HG02623 (cell line): Measurements from ENCODE around the gene C1orf21.

ENCODE experiments used
- ATAC-seq: cut with Tn5 transposase; IDR thresholded peaks from one replicate; pipeline ENCODE4 v1.9.1; 2021; ENCODE audit warnings: moderate library complexity; ENCODE audit not compliant: unreplicated experiment

Gene C1orf21

DNA sequence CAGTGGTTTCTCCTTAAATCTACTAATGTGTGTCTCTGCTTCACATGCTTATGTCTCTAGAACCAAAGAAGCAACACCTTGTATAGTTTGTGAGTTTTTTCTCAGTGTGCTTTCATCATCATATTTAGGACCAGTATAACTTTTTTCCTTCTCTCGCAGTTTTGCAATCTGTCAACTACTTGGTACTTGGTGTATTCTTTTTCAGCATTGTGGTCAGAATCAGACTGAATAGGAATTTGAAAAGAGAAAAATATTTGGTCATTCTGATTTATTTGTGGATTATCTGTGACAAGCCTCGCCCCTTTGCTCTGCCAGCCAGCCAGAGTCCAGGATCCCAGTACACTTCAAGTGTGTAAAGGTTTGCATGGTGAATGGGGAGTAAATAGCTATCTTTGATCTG lies 122.3 kb downstream of the C1orf21 start:
- no peak for ATAC-seq

- ATAC-seq, result no peak
Measured at GRCh38 chr1:184510110-184510509, 123.3 kb downstream of the C1orf21 start.

GRCh38 chr1:184512724-184513123 lies 125.9 kb downstream of the C1orf21 start:
- ATAC-seq, result no peak

DNA sequence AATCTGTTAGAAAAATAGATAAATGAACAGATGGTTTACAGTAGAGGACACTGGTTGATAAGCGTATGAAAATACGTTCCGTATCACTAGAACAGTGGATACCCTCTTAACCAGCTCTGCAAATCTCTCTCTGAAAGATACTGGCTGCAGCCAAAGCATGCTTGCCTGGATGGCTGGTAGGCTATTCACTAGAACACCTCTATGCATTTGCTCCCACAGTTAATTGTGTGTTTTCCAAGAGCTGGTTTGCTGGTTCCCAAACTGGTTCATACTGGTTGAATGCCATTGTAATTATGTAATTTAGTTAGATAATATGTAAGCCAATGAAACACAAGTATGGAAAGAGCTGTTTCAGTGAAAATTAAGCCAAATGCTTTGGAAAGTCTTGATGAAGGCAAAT lies 126.6 kb downstream of the C1orf21 start:
- ATAC-seq, result no peak

DNA sequence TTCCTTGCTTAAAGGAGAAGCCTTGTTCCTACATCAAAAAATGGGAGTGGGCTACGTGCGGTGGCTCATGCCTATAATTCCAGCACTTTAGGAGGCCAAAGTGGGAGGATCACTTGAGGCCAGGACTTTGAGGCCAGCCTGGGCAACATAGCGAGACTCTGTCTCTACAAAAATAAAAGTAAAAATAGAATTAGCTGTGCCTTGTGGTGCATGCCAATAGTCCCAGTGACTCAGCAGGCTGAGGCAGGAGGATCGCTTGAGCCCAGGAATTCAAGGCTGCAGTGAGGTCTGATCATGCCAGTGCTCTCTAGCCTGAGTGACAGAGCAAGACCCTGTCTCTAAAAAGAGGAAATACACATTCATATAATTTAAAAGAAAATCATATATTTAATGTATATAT lies 127.1 kb downstream of the C1orf21 start:
- ATAC-seq, result no peak

- ATAC-seq, result no peak
Measured at GRCh38 chr1:184514447-184514846, 127.6 kb downstream of the C1orf21 start.

- ATAC-seq, result no peak
Measured at GRCh38 chr1:184517130-184517529, 130.3 kb downstream of the C1orf21 start.

GRCh38 chr1:184518736-184519357 lies 132.0 kb downstream of the C1orf21 start:
- ATAC-seq, result no peak

- no peak for ATAC-seq
Measured at GRCh38 chr1:184520336-184520735, 133.5 kb downstream of the C1orf21 start.

GRCh38 chr1:184524248-184524647 lies 137.4 kb downstream of the C1orf21 start:
- no peak for ATAC-seq

DNA sequence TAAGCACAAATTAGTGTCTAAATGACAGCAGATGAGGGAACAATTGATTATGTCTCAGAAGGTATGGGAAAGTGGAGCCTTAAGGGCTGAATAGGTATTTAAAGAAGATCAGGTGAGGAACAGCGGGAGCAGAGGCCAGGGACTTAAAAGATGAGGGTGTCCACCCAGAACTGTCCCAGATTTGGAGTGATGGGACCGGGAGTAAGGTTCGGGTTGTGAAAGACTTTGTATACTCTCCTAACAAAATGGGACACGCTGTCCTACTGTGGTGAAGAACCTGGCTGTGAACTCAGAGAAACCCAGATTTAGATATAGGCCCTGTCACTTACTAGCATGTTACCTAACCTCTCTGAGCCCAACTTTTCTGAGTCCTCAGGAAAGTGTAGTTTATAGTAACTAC lies 140.6 kb downstream of the C1orf21 start:
- ATAC-seq, result no peak

DNA sequence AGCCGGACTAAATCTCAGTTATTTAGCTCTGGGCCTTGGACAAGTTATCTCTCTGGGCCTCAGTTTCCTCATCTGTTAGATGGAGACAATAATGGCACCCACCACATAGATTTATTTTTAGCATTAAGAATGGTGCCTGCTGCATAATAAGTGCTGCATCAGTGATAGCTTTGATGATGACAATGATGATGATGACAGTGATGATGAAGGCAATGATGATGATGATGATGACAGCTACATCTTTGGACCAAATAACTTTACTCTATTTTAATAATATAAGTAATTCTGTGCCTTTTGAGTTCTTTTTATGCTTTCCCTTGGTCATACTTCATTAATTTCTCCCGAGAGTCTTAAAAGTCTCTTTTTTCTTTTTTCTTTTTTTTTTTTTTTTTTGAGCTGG lies 143.4 kb downstream of the C1orf21 start:
- ATAC-seq, result no peak

- ATAC-seq, result no peak
Measured at GRCh38 chr1:184531296-184531695, 144.5 kb downstream of the C1orf21 start.

- ATAC-seq, result no peak
Measured at GRCh38 chr1:184532199-184532598, 145.4 kb downstream of the C1orf21 start.

- no peak for ATAC-seq
Measured at GRCh38 chr1:184533049-184533448, 146.2 kb downstream of the C1orf21 start.

DNA sequence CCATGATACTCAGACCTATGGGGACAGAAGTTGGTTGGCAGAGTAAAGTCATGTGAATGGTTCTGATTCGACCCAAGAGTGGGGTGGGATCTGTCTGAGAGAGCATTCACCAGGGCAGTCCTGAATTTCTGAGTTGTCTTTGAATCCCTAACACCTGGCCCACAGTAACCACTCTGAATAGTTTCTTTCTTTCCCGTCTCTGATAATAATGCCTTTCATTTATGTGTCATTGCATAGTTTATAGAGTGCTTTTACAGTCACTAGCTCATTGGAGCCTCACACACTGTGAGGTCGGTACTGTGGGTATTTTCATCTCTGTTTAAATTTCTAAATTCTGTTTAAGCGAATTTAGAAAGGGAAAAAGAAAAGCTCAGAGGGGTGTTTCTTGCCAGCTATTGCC lies 147.1 kb downstream of the C1orf21 start:
- ATAC-seq, result no peak

DNA sequence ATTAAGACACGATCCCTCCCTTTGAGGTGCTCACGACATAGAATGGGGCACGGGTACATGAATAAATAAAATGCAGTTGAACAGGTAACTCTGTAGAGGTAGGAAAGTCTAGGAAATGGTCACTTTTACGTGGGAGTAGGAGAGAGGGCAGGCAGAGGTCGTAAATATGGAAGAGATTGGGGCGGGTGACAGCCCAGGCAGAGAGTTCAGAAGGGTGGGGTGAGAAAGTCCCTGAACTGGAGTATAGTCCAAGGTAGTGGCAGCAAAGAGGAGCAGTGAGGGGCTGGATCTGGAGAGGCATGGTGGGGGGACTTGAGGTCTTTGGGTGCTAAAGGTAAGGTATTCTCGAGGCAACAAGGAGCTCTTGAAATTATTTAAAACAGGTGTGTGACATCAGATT lies 147.9 kb downstream of the C1orf21 start:
- ATAC-seq, result no peak

DNA sequence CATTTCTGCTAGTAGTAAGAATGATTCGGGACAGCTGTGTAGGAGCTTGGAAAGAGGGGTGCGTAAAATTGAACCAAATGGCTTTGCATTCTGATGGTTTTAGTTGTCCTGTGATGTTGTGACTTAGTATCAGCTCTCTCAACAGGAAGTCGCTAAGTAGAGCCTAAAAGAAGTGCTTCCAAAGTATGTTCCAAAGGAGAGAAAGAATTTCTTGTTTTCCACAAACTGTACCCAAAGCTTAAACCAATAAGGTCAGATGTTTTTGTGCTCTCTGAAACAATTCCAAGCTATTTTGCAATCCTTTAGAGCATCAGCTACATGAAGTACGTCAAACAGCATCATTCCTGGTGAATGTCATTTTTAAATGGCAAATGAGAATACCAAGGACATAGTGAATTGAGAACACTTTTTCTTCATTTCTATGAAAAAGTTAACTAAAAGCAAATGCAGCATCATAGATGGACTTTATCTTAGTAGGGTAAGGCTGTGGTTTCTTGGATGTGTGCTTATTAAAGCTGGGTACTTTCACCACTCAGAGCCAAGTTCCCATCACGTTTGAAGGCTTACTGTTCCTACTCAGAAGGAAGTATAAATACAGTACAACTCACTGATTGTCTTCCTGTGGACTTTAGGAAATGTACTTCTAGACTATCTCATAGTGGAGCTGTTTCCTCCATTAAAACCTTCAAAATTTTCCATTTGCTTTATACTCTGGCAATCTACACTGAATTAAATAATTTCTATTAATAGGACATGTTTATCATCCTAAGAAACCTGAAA lies 148.6 kb downstream of the C1orf21 start:
- ATAC-seq, result no peak

DNA sequence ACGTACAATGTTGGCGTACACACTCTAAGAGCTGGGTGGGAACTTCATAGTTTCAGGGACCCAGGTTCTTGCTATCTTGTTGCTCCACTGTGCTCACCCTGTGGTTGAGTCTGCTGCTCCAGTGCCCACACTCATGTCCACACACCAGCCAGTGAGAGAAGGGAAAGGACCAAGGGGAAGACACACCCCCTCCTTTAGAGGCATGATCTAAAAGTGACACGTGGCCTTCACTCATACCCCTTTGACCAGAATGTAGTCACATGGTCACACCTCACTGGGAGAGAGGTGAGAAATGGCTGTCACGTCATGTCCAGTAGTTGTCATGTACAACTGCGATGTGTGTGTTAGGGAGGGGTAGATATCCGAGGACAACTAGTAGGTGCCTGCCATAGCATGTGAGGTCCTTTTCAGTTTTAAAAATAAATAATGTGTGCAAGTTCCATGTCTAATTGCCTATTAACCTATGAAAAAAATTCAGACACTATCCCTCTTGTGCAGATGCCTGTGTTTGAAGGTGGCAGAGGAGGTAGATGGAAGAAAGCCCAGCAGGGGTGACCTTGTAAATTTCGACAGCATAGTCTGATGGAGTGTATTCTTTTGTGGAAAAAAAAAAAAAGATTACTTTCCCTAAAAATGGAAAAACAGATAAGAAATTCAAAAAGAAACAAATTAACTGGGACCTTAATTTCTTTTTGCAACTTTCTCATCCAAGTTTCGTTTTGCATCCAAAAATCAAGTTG lies 149.6 kb downstream of the C1orf21 start:
- ATAC-seq, result no peak

GRCh38 chr1:184539580-184539979 lies 152.8 kb downstream of the C1orf21 start:
- no peak for ATAC-seq

DNA sequence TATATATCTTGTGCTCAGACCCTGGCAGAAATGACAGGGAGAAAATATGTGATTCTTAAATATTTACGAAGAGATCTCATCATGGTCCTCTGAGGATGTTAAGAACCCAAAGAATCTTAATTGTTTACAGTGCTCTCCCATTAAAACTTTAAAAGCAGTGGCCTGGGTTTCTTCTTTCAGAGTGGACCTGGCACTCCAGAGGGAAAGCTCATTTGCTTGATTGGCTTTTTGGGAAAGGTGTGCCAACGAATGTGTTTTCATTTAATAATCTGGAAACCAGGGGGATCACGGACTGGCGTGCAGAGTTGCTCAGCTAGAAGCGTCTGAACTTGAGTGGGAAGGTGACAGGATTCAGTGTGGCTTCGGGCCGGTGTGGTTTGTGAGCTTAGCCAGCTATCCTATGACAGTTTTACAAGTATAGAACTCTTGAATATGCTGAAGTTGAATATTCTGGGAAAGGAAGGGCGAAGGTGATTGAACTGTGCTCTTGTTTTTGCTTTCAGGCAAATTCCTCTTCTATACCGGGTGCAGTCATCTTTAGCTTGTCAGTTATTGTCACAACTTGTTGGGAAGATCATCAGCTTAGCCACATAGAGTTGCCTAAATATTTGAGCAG lies 154.8 kb downstream of the C1orf21 start:
- ATAC-seq, result no peak

DNA sequence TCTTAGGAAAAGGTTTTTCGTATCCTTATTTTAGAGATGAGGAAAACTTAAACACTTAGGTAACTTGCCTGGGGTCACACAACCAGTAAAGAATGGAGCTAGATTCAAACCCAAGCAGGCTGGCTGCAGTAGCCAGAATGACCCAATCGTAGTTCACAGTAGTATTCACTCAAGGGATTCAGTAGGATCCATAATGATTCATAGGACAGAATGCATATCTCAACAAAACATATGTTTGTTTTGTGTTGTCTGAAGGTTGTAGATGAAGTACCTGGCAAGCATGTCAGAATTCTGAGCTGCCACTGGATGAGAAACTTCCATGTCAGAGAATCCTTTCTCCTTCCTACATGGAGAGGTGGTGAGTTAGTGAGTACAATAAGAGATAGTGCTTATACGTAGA lies 155.5 kb downstream of the C1orf21 start:
- ATAC-seq, result no peak
